Keratinocyte (primary cell): ENCODE measurements around the gene ZFYVE19. TPM values are rescaled to one million over a fixed set of nuclear protein-coding genes. Genes with fewer than 3 reads are reported as not detected.

Experiments
- DNase-seq: peaks from one replicate; pipeline ENCODE4 v3.0.0-alpha.2; 2011; ENCODE audit warnings: low read depth, missing footprints, low spot score
- FAIRE-seq: peaks from 2 replicates; lab custom pipeline; 2011; peaks lifted over from hg19 to GRCh38; lab: Jason Lieb, UNC
- H2AFZ ChIP-seq: 2 replicates; pipeline ENCODE4 v1.6.0; 2012; ENCODE audit warnings: low read length, control low read depth, inconsistent platforms; ENCODE audit not compliant: control insufficient read depth
- H3K27ac ChIP-seq: 2 replicates; pipeline ENCODE4 v1.5.1; 2011; ENCODE audit warnings: low read length; ENCODE audit not compliant: control insufficient read depth, insufficient read depth
- H3K27me3 ChIP-seq: 3 replicates; pipeline ENCODE4 v1.6.0; 2011; ENCODE audit warnings: low read length; ENCODE audit not compliant: control insufficient read depth, insufficient read depth; ENCODE audit errors: extremely low read depth
- H3K36me3 ChIP-seq, 2 experiments: 2 replicates in 1 of 2; 3 replicates in 1 of 2; pipeline ENCODE4 v1.5.1; 2011; ENCODE audit warnings: low read length in 2 of 2, mild to moderate bottlenecking in 1 of 2; ENCODE audit not compliant: control insufficient read depth in 2 of 2, insufficient read depth in 2 of 2; ENCODE audit errors: extremely low read depth in 1 of 2
- H3K4me1 ChIP-seq: 3 replicates; pipeline ENCODE4 v1.5.1; 2011; ENCODE audit warnings: low read length; ENCODE audit not compliant: control insufficient read depth, insufficient read depth; ENCODE audit errors: extremely low read depth
- H3K4me2 ChIP-seq: 3 replicates; pipeline ENCODE4 v1.6.0; 2011; ENCODE audit warnings: low read depth, low read length; ENCODE audit not compliant: control insufficient read depth, insufficient read depth; ENCODE audit errors: extremely low read depth
- H3K4me3 ChIP-seq, 3 experiments: fragments of 200-600 bp in 1 of 3; sonication (generic) in 1 of 3; 2 replicates in 2 of 3; 3 replicates in 1 of 3; pipeline ENCODE4 v1.5.1; 2011 to 2016; ENCODE audit warnings: low read length in 3 of 3, mild to moderate bottlenecking in 3 of 3, control low read depth in 2 of 3, inconsistent platforms in 1 of 3, low read depth in 1 of 3, mixed read lengths in 1 of 3, mixed run types in 1 of 3, moderate library complexity in 1 of 3; ENCODE audit not compliant: control insufficient read depth in 2 of 3, insufficient read depth in 2 of 3; ENCODE audit errors: extremely low read depth in 1 of 3
- H3K79me2 ChIP-seq: 2 replicates; pipeline ENCODE4 v1.6.0; 2012; ENCODE audit warnings: low read length; ENCODE audit not compliant: control insufficient read depth, insufficient read depth
- H3K9ac ChIP-seq: 3 replicates; pipeline ENCODE4 v1.6.0; 2011; ENCODE audit warnings: low read length; ENCODE audit not compliant: control insufficient read depth, insufficient read depth; ENCODE audit errors: extremely low read depth
- H3K9me1 ChIP-seq: 3 replicates; pipeline ENCODE4 v1.6.0; 2011; ENCODE audit warnings: low read length; ENCODE audit not compliant: control insufficient read depth, insufficient read depth; ENCODE audit errors: extremely low read depth
- H3K9me3 ChIP-seq: 2 replicates; pipeline ENCODE4 v1.5.1; 2012; ENCODE audit warnings: low read depth, low read length; ENCODE audit not compliant: control insufficient read depth
- H4K20me1 ChIP-seq: 3 replicates; pipeline ENCODE4 v1.6.0; 2011; ENCODE audit warnings: low read length; ENCODE audit not compliant: control insufficient read depth, insufficient read depth; ENCODE audit errors: extremely low read depth
- CTCF ChIP-seq, 3 experiments: IDR thresholded peaks in 1 of 3; conservative IDR thresholded peaks in 1 of 3; optimal IDR thresholded peaks in 1 of 3; 2 replicates in 2 of 3; 3 replicates in 1 of 3; pipeline versions ENCODE3 to v1.5.1; 2011; ENCODE audit warnings: low read length in 3 of 3, mild to moderate bottlenecking in 3 of 3, moderate library complexity in 2 of 3, control low read depth in 1 of 3, inconsistent platforms in 1 of 3; ENCODE audit not compliant: insufficient read depth in 2 of 3; ENCODE audit errors: extremely low read depth in 1 of 3
- EZH2 ChIP-seq: IDR thresholded peaks from one replicate; pipeline ENCODE4 v1.6.1; 2012; ENCODE audit warnings: inconsistent platforms, mild to moderate bottlenecking, low read length, moderate library complexity
- dilution Hi-C: fragments of 300-500 bp; cut with MboI; formaldehyde crosslinking; loops from one replicate; pipeline ENCODE4 v1.7.0; 2020; ENCODE audit warnings: low sequenced_read_pairs; ENCODE audit not compliant: extremely low pct_ligation_motif_present
- polyA plus RNA-seq, 5 experiments: library from polyadenylated mRNA; depleted of rRNA in 3 of 5; stranded (reverse) in 3 of 5; stranded (forward) in 1 of 5; unstranded in 1 of 5; fragments of >200 nt; gene quantifications; 1 replicate in 1 of 5; 2 replicates in 3 of 5; 3 replicates in 1 of 5; pipeline versions ENCODE4 v1.2.1 to v1.2.3, GENCODE V29; 2011 to 2012; ENCODE audit warnings: missing spikeins in 2 of 5, low read depth in 1 of 5, low replicate concordance in 1 of 5

The ZFYVE19 gene
- polyA plus RNA-seq, 1 donor (not counting 4 experiments of a cell fraction or from before 2014, with no cell fraction given) = 19.0 TPM

DNA sequence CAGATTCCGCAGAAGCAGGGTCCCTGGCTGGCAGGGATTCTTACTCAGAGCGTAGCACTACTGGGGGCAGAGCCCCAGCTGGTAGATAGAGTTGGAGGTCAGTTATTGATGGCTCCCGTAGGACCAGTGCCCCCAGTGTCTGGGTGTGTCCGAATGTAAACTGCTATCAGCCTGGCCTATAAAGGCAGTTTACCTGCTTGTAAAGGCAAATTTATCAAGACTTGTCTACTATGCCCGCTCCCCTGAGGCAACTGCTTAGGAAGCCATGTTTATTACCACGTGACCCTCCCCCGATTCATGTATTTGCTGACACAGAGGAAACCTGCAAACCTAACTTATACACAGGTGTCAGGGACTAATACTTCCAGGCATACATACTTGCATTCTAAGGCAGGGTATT, 22.2 kb downstream of the ZFYVE19 start:
- dilution Hi-C loops = no loop called here
- Histone ChIP-seq H3K79me2 (no peaks in the 10 kb centered on the region), H2AFZ (no peak overlapping the region), H3K4me1 (peaks cover under 1% of the 10 kb centered on the region), H3K9me3 (no peaks in the 10 kb centered on the region), H3K27me3 (no peaks in the 10 kb centered on the region), H3K4me3 (no peak overlapping the region), H3K27ac (no peak overlapping the region), H3K9ac (no peak overlapping the region), H4K20me1 (no peaks in the 10 kb centered on the region), H3K4me2 (no peak overlapping the region), H3K9me1 (no peaks in the 10 kb centered on the region), H3K36me3 (no peaks in the 10 kb centered on the region)
- FAIRE-seq (no peak), DNase-seq (no peak)
- TF ChIP-seq EZH2 = no peak
- TF ChIP-seq CTCF (optimal IDR thresholded peaks at IDR 0.05 in 1 of 3, IDR thresholded peaks at IDR 0.05 in 1 of 3, conservative IDR thresholded peaks at IDR 0.05 in 1 of 3; ENCODE audit: extremely low read depth in 1 of 3, insufficient read depth in 2 of 3, low read length in 3 of 3) = no peak

GRCh38 chr15:40830884-40831283, 24.0 kb downstream of the ZFYVE19 start:
- no peak overlapping the region for H2AFZ ChIP-seq
- no peak overlapping the region for H3K9ac ChIP-seq
- no peak for TF ChIP-seq CTCF (optimal IDR thresholded peaks at IDR 0.05 in 1 of 3, IDR thresholded peaks at IDR 0.05 in 1 of 3, conservative IDR thresholded peaks at IDR 0.05 in 1 of 3; ENCODE audit: extremely low read depth in 1 of 3, insufficient read depth in 2 of 3, low read length in 3 of 3)
- no peak for TF ChIP-seq EZH2

More at GRCh38 chr15:40830884-40831283, 24.0 kb downstream of the ZFYVE19 start:
- Histone ChIP-seq H3K4me1 (peaks cover 12% of the 10 kb centered on the region), H4K20me1 (no peaks in the 10 kb centered on the region), H3K79me2 (no peaks in the 10 kb centered on the region), H3K4me2 (no peak overlapping the region), H3K27me3 (no peaks in the 10 kb centered on the region), H3K36me3 (no peaks in the 10 kb centered on the region), H3K9me1 (no peaks in the 10 kb centered on the region), H3K4me3 (no peak overlapping the region), H3K27ac (no peak overlapping the region), H3K9me3 (no peaks in the 10 kb centered on the region)
- dilution Hi-C loops = no loop called here
- DNase-seq = no peak
- FAIRE-seq = no peak
